ENCODE results near the gene ZCCHC7. TPM values are rescaled to one million over a fixed set of nuclear protein-coding genes. Genes with fewer than 3 reads are reported as not detected.
A peak's percentile ranks its signal among the peaks of the same experiment; 100 is the strongest.
"Not testable (repeated sequence)": the region's sequence is repeated elsewhere in the genome, so short reads cannot be mapped to it uniquely, and the experiment has no call there.

ZCCHC7 gene
- total RNA-seq, 2 donors from 2014 or later = 16.1 to 19.1 TPM

DNA sequence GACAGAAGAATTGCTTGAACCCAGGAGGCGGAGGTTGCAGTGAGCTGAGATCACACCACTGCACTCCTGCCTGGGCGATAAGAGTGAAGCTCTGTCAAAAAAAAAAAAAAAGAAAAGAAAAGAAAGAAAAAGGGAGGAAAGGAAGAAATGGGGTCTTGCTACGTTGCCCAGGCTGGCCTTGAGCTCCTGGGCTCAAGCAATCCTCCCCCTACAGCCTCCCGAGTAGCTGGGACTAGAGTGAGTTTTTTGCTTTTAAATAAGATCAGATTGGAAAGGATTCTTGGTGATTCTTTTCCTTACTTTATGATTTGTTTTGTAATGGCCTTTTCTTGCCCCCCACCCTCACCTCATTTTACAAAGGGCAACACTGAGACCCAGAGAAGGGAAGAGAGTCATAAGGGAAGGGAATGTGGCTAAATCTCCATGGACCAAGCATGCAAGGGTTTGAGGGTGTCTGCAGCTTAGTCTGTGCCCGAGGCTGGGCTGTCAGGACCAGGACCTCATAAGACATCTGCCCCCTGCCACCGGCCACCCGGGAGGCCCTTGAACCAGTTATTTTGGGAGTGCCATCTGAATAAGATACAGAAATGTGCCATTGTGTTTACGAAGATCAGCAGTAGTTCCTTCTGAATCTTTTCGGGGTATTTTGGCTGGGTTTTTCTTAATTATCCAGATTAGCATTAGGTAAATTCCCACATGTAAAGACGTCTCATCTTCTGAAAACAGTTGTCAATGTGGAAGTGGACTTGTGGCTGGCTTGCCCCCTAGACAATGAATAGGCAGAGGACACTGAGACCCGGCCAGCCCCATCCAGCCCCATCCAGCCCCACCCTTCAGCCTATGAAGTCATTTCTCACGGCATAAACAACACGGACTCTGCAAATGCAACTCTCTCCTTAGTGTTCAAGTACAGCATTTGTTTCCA lies 257.6 kb downstream of the ZCCHC7 start:
- DNase-seq = no peak
- intact Hi-C loops (cut with DNase I, micrococcal nuclease) = loop anchor here in 1 of 2 donors (10.0 kb wide), 1 partner anchor 57 kb away; no protein-coding TSS in a partner anchor
- no peak for ATAC-seq

DNA sequence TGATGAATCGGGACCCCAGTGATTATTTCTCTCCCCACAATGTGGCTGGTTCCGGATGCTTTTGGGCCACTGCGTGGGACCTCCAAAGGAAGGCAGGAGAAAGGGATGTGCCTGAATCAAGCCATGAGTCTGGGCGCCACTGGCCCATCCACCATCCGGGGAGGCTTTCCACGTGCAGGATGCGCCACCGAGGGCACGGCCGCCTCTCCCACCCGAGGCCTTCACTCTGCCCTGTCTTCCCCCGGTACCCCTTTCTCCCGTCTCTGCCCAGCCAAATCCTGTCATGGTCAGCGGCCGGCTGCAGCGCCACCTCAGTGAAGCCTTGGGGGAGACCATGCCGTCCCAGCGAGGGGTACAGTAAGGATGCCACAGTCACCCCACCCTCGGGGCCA lies 258.2 kb downstream of the ZCCHC7 start:
- DNase-seq (no peak), ATAC-seq (no peak)
- intact Hi-C loops (cut with DNase I, micrococcal nuclease) = loop anchor here in 1 of 2 donors (10.0 kb wide), 1 partner anchor 56 kb away; no protein-coding TSS in a partner anchor

- DNase-seq (no peak), ATAC-seq (no peak)
- intact Hi-C loops (cut with DNase I, micrococcal nuclease) = loop anchor here in 1 of 2 donors (10.0 kb wide), 1 partner anchor 55 kb away; no protein-coding TSS in a partner anchor
These were observed 259.5 kb downstream of the ZCCHC7 start for GRCh38 chr9:37379835-37380234.

DNA sequence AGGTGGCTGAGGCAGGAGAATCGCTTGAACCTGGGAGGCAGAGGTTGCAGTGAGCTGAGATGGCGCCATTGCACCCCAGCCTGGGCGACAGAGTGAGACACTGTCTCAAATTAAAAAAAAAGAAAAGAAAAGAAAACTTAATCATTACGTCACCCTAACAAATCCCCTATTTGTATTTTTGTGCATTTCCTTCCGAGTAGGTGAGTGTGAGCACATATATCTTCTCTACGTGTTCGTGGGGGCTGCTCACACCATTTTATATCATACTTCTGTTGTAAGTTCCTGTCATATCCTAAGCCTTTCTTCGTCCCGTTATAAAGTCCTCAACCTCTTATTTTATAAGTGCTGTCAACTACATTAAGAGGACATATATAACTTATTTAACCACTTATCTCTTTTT lies 260.2 kb downstream of the ZCCHC7 start:
- intact Hi-C loops (cut with DNase I, micrococcal nuclease) = no loop called here
- ATAC-seq (no peak), DNase-seq (no peak)

DNA sequence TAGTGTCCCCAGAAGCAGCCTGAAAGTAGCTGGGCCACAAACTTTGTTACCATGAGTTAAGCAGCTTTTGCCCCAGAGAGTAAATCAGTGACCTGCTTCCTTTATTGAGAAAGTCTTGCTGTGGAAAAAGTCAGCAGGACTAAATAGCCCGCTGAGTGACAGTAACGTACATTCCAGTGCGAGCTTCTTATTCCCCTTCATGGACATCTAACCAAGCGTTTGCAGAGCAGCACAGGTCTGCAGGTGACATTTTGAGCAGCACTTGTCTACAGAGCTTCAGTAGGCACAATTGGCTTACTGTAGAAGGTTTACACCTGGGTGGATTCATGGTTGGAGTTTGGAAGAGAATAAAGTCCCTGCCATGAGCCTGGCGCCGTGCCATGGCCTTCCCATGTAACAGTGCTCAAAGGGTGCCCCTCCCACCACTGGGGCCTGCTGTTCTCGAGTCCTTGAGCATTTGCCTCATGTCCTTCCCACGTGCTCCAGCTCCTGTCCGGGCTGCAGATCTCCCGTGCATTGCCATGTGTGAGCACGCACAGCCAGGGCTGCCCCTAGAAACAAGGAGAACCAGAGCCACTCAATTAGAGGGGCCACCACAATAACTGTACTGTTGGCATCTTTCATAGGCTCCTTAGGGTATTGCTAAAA lies 260.8 kb downstream of the ZCCHC7 start:
- intact Hi-C loops (cut with DNase I, micrococcal nuclease) = no loop called here
- ATAC-seq (peak; percentile 32), DNase-seq (no peak)

GRCh38 chr9:37382161-37382981 lies 262.0 kb downstream of the ZCCHC7 start:
- intact Hi-C loops (cut with DNase I, micrococcal nuclease) = no loop called here
- ATAC-seq (no peak), DNase-seq (no peak)

- DNase-seq (no peak), ATAC-seq (no peak)
- intact Hi-C loops (cut with DNase I, micrococcal nuclease) = no loop called here
These were observed 262.6 kb downstream of the ZCCHC7 start for GRCh38 chr9:37382982-37383357.

- intact Hi-C loops (cut with DNase I, micrococcal nuclease) = no loop called here
- DNase-seq = no peak
- ATAC-seq = no peak
These were observed 263.0 kb downstream of the ZCCHC7 start for GRCh38 chr9:37383393-37383792.

DNA sequence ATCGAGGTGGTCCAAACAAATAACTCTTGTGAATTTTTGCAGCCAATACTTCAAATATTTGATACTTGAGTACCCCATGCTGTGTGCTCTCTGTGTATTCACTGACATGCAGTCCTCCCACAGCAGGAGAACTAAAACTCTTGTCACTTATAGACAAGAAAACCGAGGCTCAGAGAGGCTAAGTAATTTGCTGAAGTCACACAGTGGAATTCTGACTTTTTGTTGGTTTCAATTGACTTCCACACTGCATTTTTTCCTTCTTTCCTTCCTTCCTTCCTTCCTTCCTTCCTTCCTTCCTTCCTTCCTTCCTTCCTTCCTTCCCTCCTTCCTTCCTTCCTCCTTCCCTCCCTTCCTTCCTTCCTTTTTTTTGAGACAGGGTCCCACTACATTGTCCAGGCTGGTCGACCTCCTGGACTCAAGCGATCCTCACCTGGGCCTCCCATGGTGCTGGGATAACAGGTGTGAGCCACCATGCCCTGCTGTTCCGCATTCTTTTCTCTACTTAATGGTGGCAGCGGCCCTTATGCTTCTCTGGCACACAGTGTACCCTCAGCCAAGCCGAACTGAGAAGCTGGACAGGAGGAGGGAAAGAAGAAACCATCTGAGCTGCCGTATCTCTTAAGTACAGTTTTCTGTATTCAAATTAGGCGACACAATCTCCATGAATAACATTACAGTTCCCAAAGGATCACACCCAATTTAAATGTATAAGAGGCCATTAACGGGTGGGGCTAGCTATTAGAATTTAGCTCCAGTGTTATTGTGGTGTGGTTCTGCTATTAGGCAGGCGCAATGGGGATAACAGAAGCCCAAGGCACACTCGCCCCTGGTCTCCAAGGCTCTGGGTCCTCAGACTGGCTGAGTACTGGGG lies 263.7 kb downstream of the ZCCHC7 start:
- DNase-seq (no peak), ATAC-seq (no peak)
- intact Hi-C loops (cut with DNase I, micrococcal nuclease) = no loop called here

DNA sequence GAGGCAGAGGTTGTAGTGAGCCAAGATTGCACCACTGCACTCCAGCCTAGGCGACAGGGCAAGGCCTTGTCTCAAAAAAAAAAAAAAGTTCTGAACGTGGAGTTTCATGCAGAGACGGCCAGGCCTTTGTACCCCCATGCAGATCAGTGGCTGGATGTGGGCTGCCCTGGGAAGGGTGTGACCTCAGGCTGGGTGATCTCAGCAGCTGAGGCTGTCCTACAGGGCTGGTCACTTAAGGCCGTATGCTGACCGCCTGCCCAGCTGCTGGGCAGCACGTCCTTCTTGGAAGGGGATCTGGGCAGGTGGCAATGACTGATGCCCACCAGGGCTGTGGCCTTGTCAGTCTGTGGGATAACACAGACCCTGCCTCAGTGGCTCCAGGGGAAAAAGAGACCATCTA lies 264.9 kb downstream of the ZCCHC7 start:
- intact Hi-C loops (cut with DNase I, micrococcal nuclease) = no loop called here
- ATAC-seq = no peak
- no peak for DNase-seq

DNA sequence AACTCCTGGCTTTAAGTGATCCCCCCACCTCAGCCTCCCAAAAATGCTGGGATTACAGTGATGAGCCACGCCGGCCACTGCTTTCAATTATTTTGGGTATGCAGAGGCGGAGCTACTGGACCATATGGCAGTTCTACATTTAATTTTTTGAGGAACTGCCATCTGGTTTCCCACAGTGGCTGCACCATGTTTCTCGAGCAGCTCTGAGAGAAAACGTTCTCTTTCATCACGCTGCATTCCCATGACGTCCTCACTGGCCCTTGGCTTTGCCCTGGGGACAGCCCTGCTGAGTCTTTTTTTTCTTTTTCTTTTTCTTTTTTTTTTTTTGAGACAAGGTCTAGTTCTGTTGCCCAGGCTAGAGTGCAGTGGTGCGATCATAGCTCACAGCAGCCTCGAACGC lies 266.6 kb downstream of the ZCCHC7 start:
- intact Hi-C loops (cut with DNase I, micrococcal nuclease) = no loop called here
- no peak for DNase-seq
- no peak for ATAC-seq

GRCh38 chr9:37390759-37391158 lies 270.4 kb downstream of the ZCCHC7 start:
- intact Hi-C loops (cut with DNase I, micrococcal nuclease) = no loop called here
- peak; percentile 86 for ATAC-seq
- peak; percentile 42 to 78 for DNase-seq

GRCh38 chr9:37392272-37392671 lies 271.9 kb downstream of the ZCCHC7 start:
- intact Hi-C loops (cut with DNase I, micrococcal nuclease) = no loop called here

GRCh38 chr9:37395229-37395628 lies 274.9 kb downstream of the ZCCHC7 start:
- intact Hi-C loops (cut with DNase I, micrococcal nuclease) = no loop called here
- DNase-seq = no peak
- no peak for ATAC-seq

More at GRCh38 chr9:37392272-37392671, 271.9 kb downstream of the ZCCHC7 start:
- ATAC-seq (no peak), DNase-seq (no peak)

DNA sequence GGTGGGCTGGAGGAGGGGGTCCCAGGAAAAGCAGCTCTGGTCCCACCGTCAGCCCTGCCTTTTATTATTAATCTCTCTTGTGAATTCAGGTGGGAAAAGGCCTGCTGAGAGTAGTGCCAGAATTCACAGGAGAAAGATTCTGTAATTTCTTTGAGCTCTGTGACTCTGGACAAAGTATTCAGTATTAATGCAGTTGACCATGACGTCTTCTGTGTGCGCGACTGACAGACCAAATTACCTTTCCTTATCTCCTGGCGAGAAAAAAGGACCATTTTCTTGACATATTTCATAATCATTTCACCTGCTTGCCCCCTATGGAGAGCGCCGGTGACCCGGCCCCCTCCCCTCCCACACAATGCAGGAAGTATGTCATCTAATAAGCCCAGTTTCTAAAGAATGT lies 275.3 kb downstream of the ZCCHC7 start:
- intact Hi-C loops (cut with DNase I, micrococcal nuclease) = no loop called here
- DNase-seq (no peak), ATAC-seq (no peak)

- DNase-seq; intact Hi-C loops (cut with DNase I, micrococcal nuclease); ATAC-seq: not testable (repeated sequence)
These were observed 277.6 kb downstream of the ZCCHC7 start for GRCh38 chr9:37397948-37398347.

- no peak for DNase-seq
- intact Hi-C loops (cut with DNase I, micrococcal nuclease) = no loop called here
- ATAC-seq = no peak
These were observed 278.2 kb downstream of the ZCCHC7 start for GRCh38 chr9:37398464-37399025.

GRCh38 chr9:37399336-37399735 lies 279.0 kb downstream of the ZCCHC7 start:
- no peak for DNase-seq
- ATAC-seq = no peak
- intact Hi-C loops (cut with DNase I, micrococcal nuclease) = no loop called here
